ENCODE measurements around the gene PLEKHN1.

The PLEKHN1 gene

DNA sequence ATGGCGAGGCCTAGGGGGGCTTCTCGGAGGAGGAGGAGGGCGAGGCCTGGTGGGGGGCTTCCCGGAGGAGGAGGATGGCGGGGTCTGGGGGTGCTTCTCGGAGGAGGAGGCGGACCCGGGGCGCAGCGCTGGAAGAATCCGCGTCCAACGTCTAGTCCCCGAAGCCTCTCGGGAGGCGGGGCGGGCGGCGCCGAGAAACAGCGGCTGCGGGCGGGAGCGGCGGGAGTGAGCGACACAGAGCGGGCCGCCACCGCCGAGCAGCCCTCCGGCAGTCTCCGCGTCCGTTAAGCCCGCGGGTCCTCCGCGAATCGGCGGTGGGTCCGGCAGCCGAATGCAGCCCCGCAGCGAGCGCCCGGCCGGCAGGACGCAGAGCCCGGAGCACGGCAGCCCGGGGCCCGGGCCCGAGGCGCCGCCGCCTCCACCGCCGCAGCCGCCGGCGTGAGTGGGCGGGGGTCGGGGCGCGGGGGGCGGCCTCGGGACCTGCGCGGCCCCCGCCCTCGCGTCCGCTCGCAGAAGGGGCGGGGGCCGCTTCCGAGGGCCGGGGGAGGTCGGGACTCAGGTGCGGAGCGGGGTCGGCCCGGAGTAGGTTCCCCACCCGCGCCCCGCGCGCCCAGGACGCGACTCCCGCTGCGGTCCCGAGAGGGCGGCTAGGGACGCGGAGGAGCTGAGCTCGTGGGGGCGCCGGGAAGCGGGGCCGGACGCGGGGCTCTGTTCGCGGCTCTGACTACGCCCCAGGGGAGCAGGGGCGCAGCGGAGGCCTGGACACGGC, 5.7 kb upstream of the PLEKHN1 start, which contains the start of gene KLHL17:
Gene KLHL17, plus strand, starts transcription at position 222 of the 769 bp plus-strand sequence. Its CDS starts 110 bp downstream, at position 332.
- DNase-seq (ENCODE audit: low spot score): peak; percentile 67

DNA sequence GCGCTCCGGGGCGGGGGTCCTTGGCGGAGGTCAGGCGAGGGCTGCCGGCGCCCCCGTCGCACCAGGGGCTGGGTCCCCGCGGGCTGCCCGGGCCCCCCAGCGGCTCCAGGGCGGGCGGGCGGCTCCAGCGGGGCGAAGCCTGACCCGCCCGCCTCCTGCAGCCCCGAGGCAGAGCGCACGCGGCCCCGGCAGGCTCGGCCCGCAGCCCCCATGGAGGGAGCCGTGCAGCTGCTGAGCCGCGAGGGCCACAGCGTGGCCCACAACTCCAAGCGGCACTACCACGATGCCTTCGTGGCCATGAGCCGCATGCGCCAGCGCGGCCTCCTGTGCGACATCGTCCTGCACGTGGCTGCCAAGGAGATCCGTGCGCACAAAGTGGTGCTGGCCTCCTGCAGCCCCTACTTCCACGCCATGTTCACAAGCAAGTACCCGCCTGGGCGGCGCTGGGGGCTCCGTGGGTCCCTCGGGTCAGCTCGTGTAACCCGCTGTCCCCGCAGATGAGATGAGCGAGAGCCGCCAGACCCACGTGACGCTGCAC, 5.1 kb upstream of the PLEKHN1 start:
- no peak for DNase-seq (ENCODE audit: low spot score)

DNA sequence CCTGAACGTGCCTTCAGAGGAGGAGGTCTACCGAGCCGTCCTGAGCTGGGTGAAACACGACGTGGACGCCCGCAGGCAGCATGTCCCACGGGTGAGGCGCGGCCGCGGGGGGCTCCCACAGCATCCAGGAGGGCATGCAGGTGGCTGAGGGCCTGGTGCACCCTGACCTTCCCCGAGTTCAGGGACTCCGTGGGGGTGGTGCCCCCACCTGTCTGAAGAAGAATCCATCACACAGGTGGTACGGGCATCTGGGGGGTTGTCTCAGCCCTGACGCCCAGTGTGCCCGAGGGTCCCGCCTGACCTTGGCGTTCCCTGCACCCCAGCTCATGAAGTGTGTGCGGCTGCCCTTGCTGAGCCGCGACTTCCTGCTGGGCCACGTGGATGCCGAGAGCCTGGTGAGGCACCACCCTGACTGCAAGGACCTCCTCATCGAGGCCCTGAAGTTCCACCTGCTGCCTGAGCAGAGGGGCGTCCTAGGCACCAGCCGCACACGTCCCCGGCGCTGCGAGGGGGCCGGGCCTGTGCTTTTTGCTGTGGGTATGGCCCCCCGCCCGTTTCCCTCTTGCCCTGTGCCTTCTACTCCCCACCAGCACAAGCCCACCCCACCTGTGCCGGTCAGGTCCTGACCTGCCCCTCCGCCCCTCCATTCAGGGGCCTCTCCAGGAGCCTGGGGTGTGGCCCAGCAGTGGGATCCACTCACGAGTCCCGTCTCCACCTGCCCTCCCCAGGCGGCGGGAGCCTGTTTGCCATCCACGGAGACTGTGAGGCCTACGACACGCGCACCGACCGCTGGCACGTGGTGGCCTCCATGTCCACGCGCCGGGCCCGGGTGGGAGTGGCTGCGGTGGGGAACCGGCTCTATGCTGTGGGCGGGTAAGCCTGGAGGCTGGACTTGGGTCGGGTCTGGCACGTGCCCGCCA, 3.6 kb upstream of the PLEKHN1 start:
- DNase-seq (ENCODE audit: low spot score): no peak

DNA sequence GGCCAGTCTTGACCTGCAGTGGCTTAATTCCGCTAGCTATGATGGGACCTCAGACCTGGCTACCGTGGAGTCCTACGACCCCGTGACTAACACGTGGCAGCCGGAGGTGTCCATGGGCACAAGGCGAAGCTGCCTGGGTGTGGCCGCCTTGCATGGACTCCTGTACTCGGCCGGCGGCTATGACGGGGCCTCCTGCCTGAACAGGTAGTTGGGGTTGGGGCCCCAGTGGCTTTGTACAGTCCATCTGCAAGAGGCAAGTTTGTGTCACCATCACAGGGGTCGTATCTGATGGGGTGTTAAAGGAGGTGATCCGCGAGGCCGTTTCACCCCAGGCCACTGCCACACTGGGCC, 3.0 kb upstream of the PLEKHN1 start:
- no peak for DNase-seq (ENCODE audit: low spot score)

DNA sequence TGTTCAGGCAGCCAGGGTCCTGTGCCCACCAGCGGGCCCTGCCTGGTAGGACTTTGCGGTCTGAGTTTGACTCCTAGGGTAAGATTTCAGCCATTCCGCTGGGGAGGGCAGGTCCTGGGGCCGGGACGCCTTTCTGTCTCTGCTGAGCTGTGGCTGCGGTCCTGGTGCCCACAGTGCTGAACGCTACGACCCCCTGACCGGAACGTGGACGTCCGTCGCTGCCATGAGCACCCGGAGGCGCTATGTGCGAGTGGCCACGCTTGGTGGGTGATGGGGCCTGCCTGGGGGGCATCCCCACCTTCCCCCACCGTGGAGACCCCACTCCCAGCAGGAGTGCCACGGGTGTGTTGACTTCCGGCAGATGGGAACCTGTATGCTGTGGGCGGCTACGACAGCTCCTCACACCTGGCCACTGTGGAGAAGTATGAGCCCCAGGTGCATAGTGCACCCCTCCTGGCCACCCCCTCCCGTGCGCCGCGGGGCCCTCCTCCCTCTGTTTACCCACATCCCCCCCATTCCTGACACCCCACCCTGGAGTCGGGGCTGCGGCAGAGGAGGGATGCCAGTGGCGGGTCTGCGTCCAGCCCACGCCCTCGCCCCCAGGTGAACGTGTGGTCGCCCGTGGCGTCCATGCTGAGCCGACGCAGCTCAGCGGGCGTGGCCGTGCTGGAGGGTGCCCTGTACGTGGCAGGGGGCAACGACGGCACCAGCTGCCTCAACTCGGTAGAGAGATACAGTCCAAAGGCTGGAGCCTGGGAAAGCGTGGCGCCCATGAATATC, 2.3 kb upstream of the PLEKHN1 start:
- no peak for DNase-seq (ENCODE audit: low spot score)

DNA sequence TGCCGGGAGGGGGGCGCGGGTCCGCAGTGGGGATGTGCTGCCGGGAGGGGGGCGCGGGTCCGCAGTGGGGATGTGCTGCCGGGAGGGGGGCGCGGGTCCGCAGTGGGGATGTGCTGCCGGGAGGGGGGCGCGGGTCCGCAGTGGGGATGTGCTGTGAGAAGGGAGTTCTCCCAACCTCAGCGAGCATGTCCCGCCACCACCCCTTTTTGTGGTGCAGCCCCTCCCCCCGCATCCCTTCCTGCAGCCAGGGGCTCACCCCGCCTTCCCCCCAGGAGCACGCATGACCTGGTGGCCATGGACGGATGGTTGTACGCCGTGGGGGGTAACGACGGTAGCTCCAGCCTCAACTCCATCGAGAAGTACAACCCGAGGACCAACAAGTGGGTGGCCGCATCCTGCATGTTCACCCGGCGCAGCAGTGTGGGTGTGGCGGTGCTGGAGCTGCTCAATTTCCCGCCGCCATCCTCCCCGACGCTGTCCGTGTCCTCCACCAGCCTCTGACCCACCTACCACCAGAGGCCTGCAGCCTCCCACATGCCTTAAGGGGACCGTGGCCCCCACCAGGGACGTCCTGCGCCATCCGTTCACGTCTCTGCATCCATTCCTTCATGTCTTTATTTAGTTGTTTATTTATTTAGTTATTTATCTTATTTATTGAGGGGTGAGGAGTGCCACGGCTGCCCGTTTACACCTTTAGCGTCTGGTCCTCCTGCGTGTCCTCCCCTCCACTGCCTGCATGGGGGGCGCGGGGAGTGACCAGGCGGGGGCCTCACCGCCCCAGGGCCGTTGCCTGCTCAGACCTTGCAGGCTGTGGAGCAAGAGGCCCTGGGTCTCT, 1.4 kb upstream of the PLEKHN1 start:
- DNase-seq (ENCODE audit: low spot score): no peak

DNA sequence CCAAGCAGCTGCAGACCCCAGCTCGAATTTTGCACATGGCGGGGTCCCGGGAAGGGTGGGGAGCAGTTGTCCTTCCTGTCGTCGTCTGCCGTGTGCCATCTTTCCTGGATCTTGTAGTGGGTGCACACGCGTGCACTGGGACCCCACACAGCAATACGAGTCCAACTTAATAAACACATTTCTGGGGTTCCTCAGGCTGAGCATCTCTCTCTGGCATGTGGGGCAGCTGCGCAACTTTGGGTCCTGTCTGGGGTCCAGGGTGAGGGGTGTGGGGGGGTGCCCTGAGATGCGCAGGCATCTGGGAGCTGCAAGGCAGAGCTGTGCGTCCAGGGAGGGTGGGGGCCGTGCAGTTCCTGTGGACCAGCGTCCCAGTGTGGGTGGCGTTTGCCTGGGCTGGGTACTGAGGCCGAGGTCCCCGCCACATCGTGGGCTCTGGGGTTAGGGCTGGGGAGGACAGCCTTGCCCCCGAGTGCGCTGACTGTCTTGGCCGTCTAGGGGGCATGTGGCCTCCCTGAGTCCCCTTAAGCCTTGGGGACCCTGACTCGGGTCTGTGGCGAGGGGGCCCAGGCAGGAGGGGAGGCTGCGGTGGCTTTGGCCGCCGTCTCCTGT, 652 bp upstream of the PLEKHN1 start:
- no peak for DNase-seq (ENCODE audit: low spot score)

DNA sequence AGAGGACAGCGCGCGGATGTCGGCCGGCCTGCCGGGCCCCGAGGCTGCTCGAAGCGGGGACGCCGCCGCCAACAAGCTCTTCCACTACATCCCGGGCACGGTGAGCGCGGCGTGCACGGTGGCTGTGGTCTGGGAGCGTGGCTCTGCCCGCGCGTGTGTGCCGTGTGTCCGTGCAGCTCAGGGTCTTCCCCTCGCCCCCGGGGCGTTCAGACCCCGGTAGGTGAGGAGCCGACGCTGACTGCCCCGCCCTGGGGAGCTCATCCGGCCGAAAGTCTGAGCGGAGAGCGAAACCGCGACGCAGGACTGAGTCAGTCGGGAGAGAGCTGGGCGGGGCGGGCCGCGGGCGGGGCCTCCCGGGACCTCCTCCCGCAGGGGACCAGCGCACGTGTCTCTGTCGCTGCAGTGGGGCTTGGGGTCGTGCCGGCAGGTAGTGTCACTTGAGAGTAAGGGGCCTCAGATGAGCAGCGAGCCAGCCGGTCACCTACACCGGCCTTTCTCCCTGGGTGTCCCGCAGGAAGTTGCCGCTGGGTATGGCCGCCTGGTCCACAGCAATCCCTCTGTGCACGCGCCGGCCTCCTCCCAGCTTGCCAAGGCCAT, 520 bp downstream of the PLEKHN1 start:
- DNase-seq (ENCODE audit: low spot score): peak; percentile 78

DNA sequence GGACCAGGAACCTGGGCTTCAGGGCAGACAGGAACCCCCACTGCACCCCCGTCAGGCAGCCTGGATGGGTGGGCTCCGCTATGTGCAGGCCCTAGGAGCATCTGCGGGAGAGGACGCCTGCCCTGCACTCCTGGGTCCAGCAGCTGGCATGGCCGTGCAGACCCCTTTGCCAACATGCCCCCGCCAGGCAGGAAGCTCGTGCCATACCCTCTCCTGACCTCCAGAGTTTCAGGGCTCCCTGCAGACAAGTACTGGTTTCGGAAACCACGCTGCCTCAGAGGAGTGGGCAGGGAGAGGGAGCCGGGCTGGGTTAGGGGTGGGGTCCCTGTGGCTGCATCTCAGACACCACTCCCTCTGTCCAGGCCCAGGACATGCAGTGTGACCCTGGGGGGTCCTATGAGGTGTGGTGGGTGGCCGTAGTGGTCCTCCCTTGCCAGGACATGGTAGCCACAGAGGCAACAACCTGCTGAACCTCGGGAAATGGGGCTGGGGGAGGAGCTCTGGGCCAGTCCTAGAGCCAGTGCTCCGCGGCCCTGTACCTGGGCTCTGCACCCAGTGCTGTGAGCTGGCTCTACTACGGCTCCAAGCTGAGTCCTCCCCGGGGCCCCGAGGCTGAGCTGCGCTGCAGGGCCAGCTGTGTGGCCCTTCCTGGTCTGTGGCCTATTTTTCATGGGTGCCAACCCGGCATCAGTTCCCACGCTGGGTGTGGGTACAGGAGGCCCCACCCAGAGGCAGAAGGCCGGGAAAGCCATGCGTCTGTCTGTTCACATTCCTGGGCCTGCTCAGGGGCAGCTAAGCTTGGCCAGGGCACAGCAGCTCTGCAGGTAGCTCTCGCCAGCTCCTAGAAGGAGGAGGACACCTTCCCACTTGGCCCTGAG, 1.4 kb downstream of the PLEKHN1 start:
- DNase-seq (ENCODE audit: low spot score): no peak

DNA sequence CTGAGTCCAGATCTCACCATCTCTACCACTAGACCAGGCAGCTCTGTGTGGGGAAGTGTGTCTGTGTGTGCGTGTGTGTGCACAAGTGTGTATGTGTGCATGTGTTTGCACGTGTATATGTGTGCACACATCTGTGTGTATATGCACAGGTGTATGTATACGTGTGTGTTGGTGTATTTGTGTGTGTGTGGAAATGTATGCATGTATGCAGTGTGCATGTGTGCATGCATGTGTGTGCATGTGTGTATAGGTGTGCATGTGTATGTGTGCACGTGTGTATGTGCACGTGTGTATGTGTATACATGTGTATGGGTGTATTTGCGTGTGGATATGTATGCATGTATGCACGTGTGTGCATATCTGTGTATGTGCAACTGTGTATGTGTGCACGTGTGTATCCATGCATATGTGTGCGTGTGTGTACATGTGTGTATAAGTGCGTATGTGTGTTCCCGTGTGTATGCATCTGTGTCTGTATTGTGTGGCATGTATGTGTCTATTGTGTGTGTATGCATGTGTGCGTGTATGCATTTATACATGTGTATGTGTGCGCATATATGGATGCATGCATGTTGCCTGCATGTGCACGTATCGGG, 3.1 kb downstream of the PLEKHN1 start:
- DNase-seq (ENCODE audit: low spot score): no peak

DNA sequence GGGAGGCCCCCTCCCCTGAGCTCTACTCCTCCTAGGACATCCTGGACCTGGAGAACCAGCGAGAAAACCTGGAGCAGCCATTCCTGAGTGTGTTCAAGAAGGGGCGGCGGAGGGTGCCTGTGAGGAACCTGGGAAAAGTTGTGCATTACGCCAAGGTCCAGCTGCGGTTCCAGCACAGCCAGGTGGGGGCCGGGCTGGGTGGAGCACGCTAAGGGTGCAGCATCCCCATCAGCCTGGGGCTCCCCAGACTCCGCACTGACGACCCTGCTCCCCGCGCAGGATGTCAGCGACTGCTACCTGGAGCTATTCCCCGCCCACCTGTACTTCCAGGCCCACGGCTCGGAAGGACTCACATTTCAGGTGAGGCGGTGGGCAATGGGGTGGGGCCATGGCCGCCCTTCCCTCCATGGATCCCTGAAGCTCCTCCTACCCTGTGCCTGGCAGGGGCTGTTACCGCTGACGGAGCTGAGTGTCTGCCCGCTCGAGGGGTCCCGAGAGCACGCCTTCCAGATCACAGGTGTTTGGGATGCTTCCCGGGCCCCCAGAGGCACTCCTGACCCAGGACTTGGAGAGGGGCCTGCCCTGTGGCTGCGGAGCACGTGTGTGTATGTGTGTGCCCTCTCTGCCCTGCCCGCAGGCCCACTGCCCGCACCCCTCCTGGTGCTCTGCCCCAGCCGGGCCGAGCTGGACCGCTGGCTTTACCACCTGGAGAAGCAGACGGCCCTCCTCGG, 4.1 kb downstream of the PLEKHN1 start:
- DNase-seq (ENCODE audit: low spot score): no peak

DNA sequence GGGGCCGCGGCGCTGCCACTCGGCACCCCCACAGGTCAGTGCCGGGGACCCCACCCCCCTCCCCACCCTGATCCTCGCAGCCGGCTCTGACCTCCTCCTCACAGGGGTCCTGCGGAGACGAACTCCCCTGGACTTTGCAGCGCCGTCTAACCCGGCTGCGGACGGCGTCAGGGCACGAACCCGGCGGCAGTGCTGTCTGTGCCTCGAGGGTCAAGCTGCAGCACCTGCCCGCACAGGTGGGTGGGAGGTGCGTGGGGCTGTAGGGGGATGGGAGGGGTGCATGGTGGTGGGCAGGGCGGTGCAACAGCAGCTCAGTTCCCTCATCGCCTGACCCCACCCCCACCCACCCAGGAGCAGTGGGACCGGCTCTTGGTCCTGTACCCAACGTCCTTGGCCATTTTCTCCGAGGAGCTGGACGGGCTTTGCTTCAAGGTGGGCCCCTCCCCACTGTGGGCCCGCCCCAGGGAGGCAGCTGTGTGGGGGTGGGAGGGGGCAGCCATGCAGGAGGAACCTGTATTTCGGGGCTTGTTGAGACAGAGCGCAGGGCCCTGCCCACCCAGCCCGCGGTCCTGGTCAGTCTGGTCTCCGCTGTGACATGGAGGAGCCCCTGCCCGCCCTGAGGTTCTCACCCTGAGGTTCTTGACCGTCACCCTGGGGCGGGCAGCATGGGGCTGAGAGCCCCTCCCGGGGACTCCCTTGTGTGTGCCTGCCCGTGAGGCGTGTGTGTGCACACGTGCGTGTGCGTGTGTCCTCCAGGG, 4.9 kb downstream of the PLEKHN1 start:
- no peak for DNase-seq (ENCODE audit: low spot score)

DNA sequence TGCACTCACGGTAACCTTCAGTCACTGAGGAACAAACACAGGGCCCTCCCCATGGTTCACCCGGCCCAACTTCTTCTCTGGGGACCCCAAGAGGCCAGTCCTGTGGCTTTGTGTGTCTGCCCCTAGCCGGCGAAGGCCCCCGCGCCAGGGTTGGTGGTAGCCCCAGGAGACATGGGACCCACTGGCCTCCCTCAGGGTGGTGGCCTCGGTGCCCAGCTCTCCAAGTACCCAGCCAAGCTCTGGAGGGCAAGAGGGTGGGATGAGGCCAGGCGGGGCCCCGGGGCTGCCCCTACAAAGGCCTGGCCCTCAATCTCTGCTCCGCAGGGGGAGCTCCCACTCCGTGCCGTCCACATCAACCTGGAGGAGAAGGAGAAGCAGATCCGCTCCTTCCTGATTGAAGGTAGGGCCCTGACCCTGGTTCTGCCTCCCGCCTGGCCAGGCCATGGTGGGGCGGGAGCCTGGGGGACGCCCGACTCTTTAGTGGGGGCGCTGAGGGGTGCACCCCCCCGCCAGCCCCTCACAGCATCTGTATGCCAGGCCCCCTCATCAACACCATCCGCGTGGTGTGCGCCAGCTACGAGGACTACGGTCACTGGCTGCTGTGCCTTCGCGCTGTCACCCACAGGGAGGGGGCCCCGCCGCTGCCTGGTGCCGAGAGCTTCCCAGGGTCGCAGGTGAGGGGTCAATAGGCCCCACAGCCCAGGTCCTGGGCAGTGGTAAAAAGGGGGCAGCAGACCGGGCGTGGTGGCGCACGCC, 5.6 kb downstream of the PLEKHN1 start:
- no peak for DNase-seq (ENCODE audit: low spot score)

DNA sequence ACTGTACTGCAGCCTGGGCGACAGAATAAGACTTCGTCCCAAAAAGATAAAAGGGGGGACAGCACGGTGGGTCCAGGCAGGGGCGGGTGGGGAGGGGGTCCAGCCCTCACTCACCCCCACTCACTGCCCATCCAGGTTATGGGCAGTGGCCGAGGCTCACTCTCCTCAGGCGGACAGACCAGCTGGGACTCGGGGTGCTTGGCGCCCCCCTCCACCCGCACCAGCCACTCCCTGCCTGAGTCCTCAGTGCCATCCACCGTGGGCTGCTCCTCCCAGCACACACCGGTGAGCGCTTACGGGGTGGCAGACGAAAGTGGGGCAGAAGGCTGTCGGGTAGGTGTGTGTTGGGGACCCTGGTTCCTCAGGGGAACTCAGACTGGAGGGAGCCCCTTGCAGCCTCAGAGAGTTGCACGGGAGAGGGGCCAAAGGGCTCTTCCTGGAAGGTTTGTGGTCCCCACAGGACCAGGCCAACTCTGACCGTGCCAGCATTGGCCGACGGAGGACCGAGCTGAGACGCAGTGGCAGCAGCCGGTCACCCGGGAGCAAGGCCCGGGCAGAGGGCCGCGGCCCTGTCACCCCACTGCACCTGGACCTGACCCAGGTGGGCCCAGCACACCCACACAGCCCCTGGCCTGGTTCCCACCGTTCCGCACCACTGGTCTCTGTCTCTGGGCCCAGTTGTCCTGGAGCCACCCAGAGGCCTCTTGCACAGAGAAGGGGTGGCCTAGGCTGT, 6.6 kb downstream of the PLEKHN1 start:
- DNase-seq (ENCODE audit: low spot score): no peak

DNA sequence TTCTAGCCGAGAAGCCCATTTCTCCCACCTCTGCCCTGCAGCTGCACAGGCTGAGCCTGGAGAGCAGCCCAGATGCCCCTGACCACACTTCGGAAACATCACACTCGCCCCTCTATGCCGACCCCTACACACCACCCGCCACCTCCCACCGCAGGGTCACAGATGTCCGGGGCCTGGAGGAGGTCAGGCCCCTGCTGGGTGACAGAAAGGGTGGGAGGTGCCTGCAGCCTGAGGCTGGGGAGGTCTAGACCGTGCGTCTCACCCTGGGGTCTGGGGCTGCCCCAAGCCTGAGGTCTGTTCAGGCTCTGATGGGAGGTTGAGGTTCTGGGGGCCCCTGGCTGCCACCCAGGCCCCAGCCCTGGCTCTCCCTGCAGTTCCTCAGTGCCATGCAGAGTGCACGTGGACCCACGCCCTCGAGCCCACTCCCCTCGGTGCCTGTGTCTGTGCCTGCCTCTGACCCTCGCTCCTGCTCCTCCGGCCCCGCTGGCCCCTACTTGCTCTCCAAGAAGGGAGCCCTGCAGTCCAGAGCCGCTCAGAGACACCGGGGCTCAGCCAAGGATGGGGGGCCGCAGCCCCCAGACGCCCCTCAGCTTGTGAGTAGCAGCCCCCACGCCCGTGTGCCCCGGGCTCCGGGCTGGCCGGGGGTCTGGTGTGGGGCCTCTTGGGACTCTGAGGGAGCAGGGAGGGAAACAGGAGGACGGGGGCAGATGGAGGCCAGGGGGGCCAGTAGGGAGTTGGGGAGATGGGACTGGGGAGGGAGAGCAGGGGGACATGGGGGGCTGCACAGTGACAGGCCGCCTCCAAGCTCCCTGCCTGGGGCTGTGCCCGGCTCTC, 7.4 kb downstream of the PLEKHN1 start:
- no peak for DNase-seq (ENCODE audit: low spot score)
